ENCODE data around the gene SULT2B1. TPM values are rescaled to one million over a fixed set of nuclear protein-coding genes. Genes with fewer than 3 reads are reported as not detected.
"Not testable (repeated sequence)": the region's sequence is repeated elsewhere in the genome, so short reads cannot be mapped to it uniquely, and the experiment has no call there.

Gene SULT2B1
- total and polyA plus RNA-seq, 4 donors, result 0.14 to 0.24 TPM; not detected in 2

GRCh38 chr19:48573163-48573505 lies 21.2 kb downstream of the SULT2B1 start (continued):
- no peak for TF ChIP-seq TAF1 (conservative IDR thresholded peaks at IDR 0.05)

GRCh38 chr19:48575931-48576622 lies 24.1 kb downstream of the SULT2B1 start:
- Histone ChIP-seq H3K36me3 (ENCODE audit: control insufficient read depth in 4 of 4, insufficient read depth in 3 of 4, low read depth in 1 of 4, low read length in 3 of 4) (no peaks in the 10 kb centered on the region), H3K4me3 (ENCODE audit: low read depth in 1 of 3, low read length in 3 of 3) (no peak overlapping the region), H3K9me3 (ENCODE audit: control insufficient read depth in 4 of 4, low read length in 3 of 4) (no peaks in the 10 kb centered on the region), H3K4me1 (ENCODE audit: control insufficient read depth in 4 of 4, insufficient read depth in 4 of 4, low read length in 3 of 4) (no peaks in the 10 kb centered on the region), H3K9ac (ENCODE audit: low read depth in 1 of 2, low read length in 2 of 2) (no peak overlapping the region), H3K27me3 (ENCODE audit: control insufficient read depth in 4 of 4, insufficient read depth in 4 of 4, low read length in 3 of 4) (no peaks in the 10 kb centered on the region), H3K27ac (ENCODE audit: low read depth in 1 of 2, low read length in 2 of 2) (no peak overlapping the region)
- no peak for DNase-seq (ENCODE audit: low spot score)
- WGBS, result 77% methylated on average over 23 of the region's 23 CpGs
- TF ChIP-seq CTCF (IDR thresholded peaks at IDR 0.05; ENCODE audit: low read depth, low read length, missing input control) (no peak), EGR1 (IDR thresholded peaks at IDR 0.05; ENCODE audit: low read depth in 2 of 2) (no peak), SP1 (IDR thresholded peaks at IDR 0.05) (no peak), HNF4G (IDR thresholded peaks at IDR 0.05) (no peak), HNF4A (conservative IDR thresholded peaks at IDR 0.05) (no peak), JUND (IDR thresholded peaks at IDR 0.05) (no peak), YY1 (IDR thresholded peaks at IDR 0.05) (no peak), ATF3 (IDR thresholded peaks at IDR 0.05) (no peak), RAD21 (IDR thresholded peaks at IDR 0.05) (no peak), NR2F2 (IDR thresholded peaks at IDR 0.05) (no peak), ZBTB33 (IDR thresholded peaks at IDR 0.05) (no peak), TAF1 (conservative IDR thresholded peaks at IDR 0.05) (no peak), GABPA (IDR thresholded peaks at IDR 0.05 in 1 of 2, conservative IDR thresholded peaks at IDR 0.05 in 1 of 2) (no peak), MAX (IDR thresholded peaks at IDR 0.05) (no peak)

- H3K4me1 ChIP-seq (ENCODE audit: control insufficient read depth in 4 of 4, insufficient read depth in 4 of 4, low read length in 3 of 4); H3K36me3 ChIP-seq (ENCODE audit: control insufficient read depth in 4 of 4, insufficient read depth in 3 of 4, low read depth in 1 of 4, low read length in 3 of 4); H3K27ac ChIP-seq (ENCODE audit: low read depth in 1 of 2, low read length in 2 of 2); H3K9ac ChIP-seq (ENCODE audit: low read depth in 1 of 2, low read length in 2 of 2); DNase-seq (ENCODE audit: low spot score); H3K9me3 ChIP-seq (ENCODE audit: control insufficient read depth in 4 of 4, low read length in 3 of 4); H3K27me3 ChIP-seq (ENCODE audit: control insufficient read depth in 4 of 4, insufficient read depth in 4 of 4, low read length in 3 of 4); H3K4me3 ChIP-seq (ENCODE audit: low read depth in 1 of 3, low read length in 3 of 3): not testable (repeated sequence)
- 93% methylated on average over 7 of the region's 7 CpGs for WGBS
These were observed 25.9 kb downstream of the SULT2B1 start for GRCh38 chr19:48577908-48578307.

Measured in liver (tissue), 9 donors.